ENCODE measurements around the gene WNT7A. TPM values are rescaled to one million over a fixed set of nuclear protein-coding genes. Genes with fewer than 3 reads are reported as not detected.
A peak's percentile ranks its signal among the peaks of the same experiment; 100 is the strongest.

Gene WNT7A
- total RNA-seq, 4 donors from 2014 or later, result 0.09 to 0.91 (median 0.73) TPM; not detected in 1

GRCh38 chr3:13894807-13895154 is 14.9 kb upstream of the WNT7A start:
- peak overlapping the region in 3 of 4 donors; percentile 39 to 82 (median 75) for H3K27ac ChIP-seq
- WGBS, 2 donors, result 27 to 47% methylated on average over 3 to 7 of the region's 20 CpGs
- peaks cover 6 to 38% (median 11%) of the 10 kb centered on the region in 3 donors for H3K4me1 ChIP-seq
- H3K9me3 ChIP-seq, result no peaks in the 10 kb centered on the region
- intact Hi-C loops (cut with DNase I), result loop anchor here (10.0 kb wide), 2 partner anchors 220 to 280 kb away; partner anchors contain the start of genes LSM3 and XPC
- no peaks in the 10 kb centered on the region for H3K27me3 ChIP-seq
- H3K36me3 ChIP-seq, result no peaks in the 10 kb centered on the region
- H3K4me3 ChIP-seq, result peak overlapping the region; percentile 46 to 73 (median 64)
- TF ChIP-seq CTCF (IDR thresholded peaks at IDR 0.05), result no peak
- no peak for TF ChIP-seq POLR2A (IDR thresholded peaks at IDR 0.05)
- DNase-seq, result no peak

- intact Hi-C loops (cut with DNase I), result loop anchor here (10.0 kb wide), 2 partner anchors 221 to 281 kb away; partner anchors contain the start of genes LSM3 and XPC
- H3K4me3 ChIP-seq, result peak overlapping the region in 1 of 4 donors; percentile 63
- no peak for DNase-seq
- peaks cover 6 to 38% (median 11%) of the 10 kb centered on the region in 3 donors for H3K4me1 ChIP-seq
- no peaks in the 10 kb centered on the region for H3K9me3 ChIP-seq
- TF ChIP-seq POLR2A (IDR thresholded peaks at IDR 0.05), result no peak
- no peak for TF ChIP-seq CTCF (IDR thresholded peaks at IDR 0.05)
- no peak overlapping the region for H3K27ac ChIP-seq
- no peaks in the 10 kb centered on the region for H3K27me3 ChIP-seq
- H3K36me3 ChIP-seq, result no peaks in the 10 kb centered on the region
- 80 to 85% methylated on average over 3 to 4 of the region's 13 CpGs for whole genome bisulfite sequencing, 2 donors
Observed at GRCh38 chr3:13894096-13894806, 14.4 kb upstream of the WNT7A start.

GRCh38 chr3:13892304-13892703 is 12.4 kb upstream of the WNT7A start:
- H3K36me3 ChIP-seq, result no peaks in the 10 kb centered on the region
- no peak overlapping the region for H3K4me3 ChIP-seq
- peaks cover 6 to 38% (median 11%) of the 10 kb centered on the region in 3 donors for H3K4me1 ChIP-seq
- no peak for TF ChIP-seq POLR2A (IDR thresholded peaks at IDR 0.05)
- no peak for TF ChIP-seq CTCF (IDR thresholded peaks at IDR 0.05)
- WGBS, 2 donors, result 60 to 61% methylated on average over 2 of the region's 2 CpGs
- no peak overlapping the region for H3K27ac ChIP-seq
- no peaks in the 10 kb centered on the region for H3K9me3 ChIP-seq
- H3K27me3 ChIP-seq, result no peaks in the 10 kb centered on the region
- DNase-seq, result no peak
- intact Hi-C loops (cut with DNase I), result loop anchor here (10.0 kb wide), 2 partner anchors 222 to 282 kb away; partner anchors contain the start of genes LSM3 and XPC

- TF ChIP-seq CTCF (IDR thresholded peaks at IDR 0.05) (no peak), POLR2A (IDR thresholded peaks at IDR 0.05) (no peak)
- intact Hi-C loops (cut with DNase I), result loop anchor here (10.0 kb wide), 2 partner anchors 223 to 283 kb away; partner anchors contain the start of genes LSM3 and XPC
- Histone ChIP-seq H3K4me3 (no peak overlapping the region), H3K4me1 (peaks cover 6 to 35% (median 11%) of the 10 kb centered on the region in 3 donors), H3K27ac (no peak overlapping the region), H3K36me3 (no peaks in the 10 kb centered on the region), H3K9me3 (no peaks in the 10 kb centered on the region), H3K27me3 (peaks cover 0 to 6% (median 0%) of the 10 kb centered on the region in 4 donors)
- 54 to 71% methylated on average over 5 of the region's 5 CpGs for WGBS, 2 donors
- no peak for DNase-seq
Observed at GRCh38 chr3:13891492-13892073, 11.7 kb upstream of the WNT7A start.

- intact Hi-C loops (cut with DNase I), result loop anchor here (10.0 kb wide), 2 partner anchors 224 to 284 kb away; partner anchors contain the start of genes LSM3 and XPC
- no peak for DNase-seq
- Histone ChIP-seq H3K27me3 (peaks cover 0 to 11% (median 0%) of the 10 kb centered on the region in 4 donors), H3K36me3 (no peaks in the 10 kb centered on the region), H3K27ac (peak overlapping the region in 1 of 4 donors; percentile 46), H3K4me3 (no peak overlapping the region), H3K9me3 (no peaks in the 10 kb centered on the region), H3K4me1 (peaks cover 2 to 30% (median 6%) of the 10 kb centered on the region in 3 donors)
- TF ChIP-seq POLR2A (IDR thresholded peaks at IDR 0.05), result no peak
- TF ChIP-seq CTCF (IDR thresholded peaks at IDR 0.05), result no peak
Observed at GRCh38 chr3:13891017-13891392, 11.1 kb upstream of the WNT7A start.

All from esophagus squamous epithelium (tissue), 5 donors.